Bronchial epithelial cell (primary cell): ENCODE data around the gene SBK3. TPM values are rescaled to one million over a fixed set of nuclear protein-coding genes. Genes with fewer than 3 reads are reported as not detected.

ENCODE experiments used
- DNase-seq: peaks from one replicate; pipeline ENCODE4 v3.0.0-alpha.2; 2010; ENCODE audit warnings: low read depth
- FAIRE-seq: peaks from 2 replicates; lab custom pipeline; 2011; peaks lifted over from hg19 to GRCh38; lab: Jason Lieb, UNC
- H3K27me3 ChIP-seq: 2 replicates; pipeline ENCODE4 v1.5.1; 2011; ENCODE audit warnings: low read length; ENCODE audit not compliant: control insufficient read depth, insufficient read depth
- H3K36me3 ChIP-seq: 2 replicates; pipeline ENCODE4 v1.5.1; 2011; ENCODE audit warnings: low read length; ENCODE audit not compliant: control insufficient read depth, insufficient read depth
- H3K4me3 ChIP-seq: 2 replicates; pipeline ENCODE4 v1.5.1; 2011; ENCODE audit warnings: mild to moderate bottlenecking, low read depth, low read length, control low read depth
- CTCF ChIP-seq: IDR thresholded peaks from 2 replicates; pipeline ENCODE4 v1.5.1; 2011; ENCODE audit warnings: mild to moderate bottlenecking, moderate library complexity, low read length, control low read depth, inconsistent platforms; ENCODE audit not compliant: insufficient read depth, severe bottlenecking
- total RNA-seq: library from RNA; depleted of rRNA; stranded (reverse); fragments of >200 nt; gene quantifications from 2 replicates; pipeline ENCODE4 v1.2.1, GENCODE V29; 2014

The SBK3 gene
- total RNA-seq, 1 donor from 2014 or later: not detected

- Histone ChIP-seq H3K36me3 (no peaks in the 10 kb centered on the region), H3K27me3 (no peaks in the 10 kb centered on the region), H3K4me3 (no peak overlapping the region)
- no peak for TF ChIP-seq CTCF
- peak; percentile 41 for DNase-seq
- FAIRE-seq: no peak
Observed at GRCh38 chr19:55552620-55553019, 7.3 kb upstream of the SBK3 start.

GRCh38 chr19:55552206-55552605 lies 6.9 kb upstream of the SBK3 start:
- FAIRE-seq: no peak
- no peak for TF ChIP-seq CTCF
- Histone ChIP-seq H3K4me3 (no peak overlapping the region), H3K36me3 (no peaks in the 10 kb centered on the region), H3K27me3 (no peaks in the 10 kb centered on the region)
- DNase-seq: peak; percentile 61

- DNase-seq (no peak), FAIRE-seq (no peak)
- H3K27me3 ChIP-seq: no peaks in the 10 kb centered on the region
- no peak overlapping the region for H3K4me3 ChIP-seq
- TF ChIP-seq CTCF: no peak
- H3K36me3 ChIP-seq: no peaks in the 10 kb centered on the region
Observed at GRCh38 chr19:55550321-55550650, 4.9 kb upstream of the SBK3 start.

- FAIRE-seq (no peak), DNase-seq (peak; percentile 88)
- no peaks in the 10 kb centered on the region for H3K27me3 ChIP-seq
- H3K36me3 ChIP-seq: no peaks in the 10 kb centered on the region
- no peak overlapping the region for H3K4me3 ChIP-seq
- TF ChIP-seq CTCF: no peak
Observed at GRCh38 chr19:55549500-55550320, 4.4 kb upstream of the SBK3 start.

GRCh38 chr19:55546822-55547614 lies 1.7 kb upstream of the SBK3 start:
- no peak for TF ChIP-seq CTCF
- FAIRE-seq: no peak
- H3K27me3 ChIP-seq: no peaks in the 10 kb centered on the region
- H3K36me3 ChIP-seq: no peaks in the 10 kb centered on the region
- no peak overlapping the region for H3K4me3 ChIP-seq
- DNase-seq: peak; percentile 59
